ENCODE measurements around the gene ME1. TPM values are rescaled to one million over a fixed set of nuclear protein-coding genes. Genes with fewer than 3 reads are reported as not detected.

ME1 gene
- total and polyA plus RNA-seq, 2 experiments from 2014 or later, result 4.0 to 10.0 TPM

GRCh38 chr6:83220121-83220520 is 210.7 kb downstream of the ME1 start:
- in situ Hi-C loops (cut with MboI), result loop anchor here (5.0 to 10.0 kb wide), 2 partner anchors 185 to 297 kb away; no protein-coding TSS in a partner anchor

GRCh38 chr6:83218646-83219045 is 212.2 kb downstream of the ME1 start:
- Histone ChIP-seq H2AFZ (no peak overlapping the region), H3K27me3 (replicated peaks; ENCODE audit: insufficient read depth) (no peaks in the 10 kb centered on the region), H3K79me2 (ENCODE audit: insufficient read depth) (no peaks in the 10 kb centered on the region), H3K4me3 (no peak overlapping the region), H3K9ac (no peak overlapping the region), H3K4me2 (ENCODE audit: unreplicated experiment) (no peak overlapping the region), H3K9me2 (ENCODE audit: insufficient read depth) (no peaks in the 10 kb centered on the region), H3K36me3 (ENCODE audit: low read depth) (no peaks in the 10 kb centered on the region), H4K20me1 (ENCODE audit: insufficient read depth) (no peaks in the 10 kb centered on the region), H3F3A (ENCODE audit: insufficient read depth) (0 out of 2 replicates have a peak, but pooled peaks cover 8% of the 10 kb centered on the region), H3K4me1 (ENCODE audit: insufficient read depth) (peaks cover 10% of the 10 kb centered on the region), H3K9me3 (ENCODE audit: low read depth) (no peaks in the 10 kb centered on the region), H3K27ac (no peak overlapping the region)
- WGBS, 2 experiments (ENCODE audit: low coverage in 1 of 2, low lambda C conversion rate in 2 of 2, missing lambda C conversion rate in 2 of 2), result 22 to 37% methylated on average over 3 of the region's 3 CpGs
- in situ Hi-C loops (cut with MboI), result no loop called here
- TF ChIP-seq EZH2phosphoT487 (IDR thresholded peaks at IDR 0.05; ENCODE audit: insufficient read depth, low read depth) (no peak), EZH2 (IDR thresholded peaks at IDR 0.05; ENCODE audit: insufficient read depth, poor library complexity, severe bottlenecking) (no peak)
- DNase-seq, result no peak

More at GRCh38 chr6:83220121-83220520, 210.7 kb downstream of the ME1 start:
- no peaks in the 10 kb centered on the region for H3K9me3 ChIP-seq (ENCODE audit: low read depth)
- H2AFZ ChIP-seq, result no peak overlapping the region
- H3K9ac ChIP-seq, result no peak overlapping the region
- no peaks in the 10 kb centered on the region for H4K20me1 ChIP-seq (ENCODE audit: insufficient read depth)
- H3K4me3 ChIP-seq, result no peak overlapping the region
- H3F3A ChIP-seq (ENCODE audit: insufficient read depth), result 0 out of 2 replicates have a peak, but pooled peaks cover 8% of the 10 kb centered on the region
- no peak overlapping the region for H3K27ac ChIP-seq
- no peaks in the 10 kb centered on the region for H3K27me3 ChIP-seq (replicated peaks; ENCODE audit: insufficient read depth)
- TF ChIP-seq EZH2 (IDR thresholded peaks at IDR 0.05; ENCODE audit: insufficient read depth, poor library complexity, severe bottlenecking) (no peak), EZH2phosphoT487 (IDR thresholded peaks at IDR 0.05; ENCODE audit: insufficient read depth, low read depth) (no peak)
- no peak overlapping the region for H3K4me2 ChIP-seq (ENCODE audit: unreplicated experiment)
- no peaks in the 10 kb centered on the region for H3K9me2 ChIP-seq (ENCODE audit: insufficient read depth)
- peaks cover 10% of the 10 kb centered on the region for H3K4me1 ChIP-seq (ENCODE audit: insufficient read depth)
- H3K79me2 ChIP-seq (ENCODE audit: insufficient read depth), result no peaks in the 10 kb centered on the region
- H3K36me3 ChIP-seq (ENCODE audit: low read depth), result no peaks in the 10 kb centered on the region
- DNase-seq, result no peak

GRCh38 chr6:83216806-83217205 is 214.0 kb downstream of the ME1 start:
- Histone ChIP-seq H2AFZ (no peak overlapping the region), H3F3A (ENCODE audit: insufficient read depth) (0 out of 2 replicates have a peak, but pooled peaks cover 8% of the 10 kb centered on the region), H3K79me2 (ENCODE audit: insufficient read depth) (no peaks in the 10 kb centered on the region), H4K20me1 (ENCODE audit: insufficient read depth) (no peaks in the 10 kb centered on the region), H3K4me1 (ENCODE audit: insufficient read depth) (peaks cover 10% of the 10 kb centered on the region), H3K4me2 (ENCODE audit: unreplicated experiment) (no peak overlapping the region), H3K9me3 (ENCODE audit: low read depth) (no peaks in the 10 kb centered on the region), H3K36me3 (ENCODE audit: low read depth) (no peaks in the 10 kb centered on the region), H3K27ac (no peak overlapping the region), H3K9ac (no peak overlapping the region), H3K9me2 (ENCODE audit: insufficient read depth) (no peaks in the 10 kb centered on the region), H3K27me3 (replicated peaks; ENCODE audit: insufficient read depth) (no peaks in the 10 kb centered on the region), H3K4me3 (no peak overlapping the region)
- peak; percentile 58 for DNase-seq
- in situ Hi-C loops (cut with MboI), result no loop called here
- TF ChIP-seq EZH2 (IDR thresholded peaks at IDR 0.05; ENCODE audit: insufficient read depth, poor library complexity, severe bottlenecking), result no peak
- no peak for TF ChIP-seq EZH2phosphoT487 (IDR thresholded peaks at IDR 0.05; ENCODE audit: insufficient read depth, low read depth)

- peak overlapping the region; percentile 41 for H3K9ac ChIP-seq
These were observed 215.5 kb downstream of the ME1 start for GRCh38 chr6:83215131-83216047.

More at GRCh38 chr6:83215131-83216047, 215.5 kb downstream of the ME1 start:
- no peak overlapping the region for H3K4me2 ChIP-seq (ENCODE audit: unreplicated experiment)
- 23 to 28% methylated on average over 7 of the region's 7 CpGs for WGBS, 2 experiments (ENCODE audit: low coverage in 1 of 2, low lambda C conversion rate in 2 of 2, missing lambda C conversion rate in 2 of 2)
- H3K27ac ChIP-seq, result peak overlapping the region; percentile 45
- no peak for TF ChIP-seq EZH2 (IDR thresholded peaks at IDR 0.05; ENCODE audit: insufficient read depth, poor library complexity, severe bottlenecking)
- no peak for TF ChIP-seq EZH2phosphoT487 (IDR thresholded peaks at IDR 0.05; ENCODE audit: insufficient read depth, low read depth)
- no peaks in the 10 kb centered on the region for H3K79me2 ChIP-seq (ENCODE audit: insufficient read depth)
- peak; percentile 86 for DNase-seq
- H2AFZ ChIP-seq, result peak overlapping the region; percentile 73
- H3F3A ChIP-seq (ENCODE audit: insufficient read depth), result 0 out of 2 replicates have a peak, but pooled peaks cover 8% of the 10 kb centered on the region
- in situ Hi-C loops (cut with MboI), result no loop called here
- no peaks in the 10 kb centered on the region for H4K20me1 ChIP-seq (ENCODE audit: insufficient read depth)
- H3K4me1 ChIP-seq (ENCODE audit: insufficient read depth), result peaks cover 10% of the 10 kb centered on the region
- H3K9me2 ChIP-seq (ENCODE audit: insufficient read depth), result no peaks in the 10 kb centered on the region
- no peak overlapping the region for H3K4me3 ChIP-seq
- H3K36me3 ChIP-seq (ENCODE audit: low read depth), result no peaks in the 10 kb centered on the region
- no peaks in the 10 kb centered on the region for H3K27me3 ChIP-seq (replicated peaks; ENCODE audit: insufficient read depth)
- H3K9me3 ChIP-seq (ENCODE audit: low read depth), result no peaks in the 10 kb centered on the region

Measured in GM23248 (cell line).